HG02884 (cell line): ENCODE results near the gene ZNF513.
A peak's percentile ranks its signal among the peaks of the same experiment; 100 is the strongest.

ENCODE experiments used
- ATAC-seq: cut with Tn5 transposase; IDR thresholded peaks from one replicate; pipeline ENCODE4 v1.9.1; 2021; ENCODE audit warnings: mild to moderate bottlenecking, moderate library complexity; ENCODE audit not compliant: unreplicated experiment

ZNF513 gene

DNA sequence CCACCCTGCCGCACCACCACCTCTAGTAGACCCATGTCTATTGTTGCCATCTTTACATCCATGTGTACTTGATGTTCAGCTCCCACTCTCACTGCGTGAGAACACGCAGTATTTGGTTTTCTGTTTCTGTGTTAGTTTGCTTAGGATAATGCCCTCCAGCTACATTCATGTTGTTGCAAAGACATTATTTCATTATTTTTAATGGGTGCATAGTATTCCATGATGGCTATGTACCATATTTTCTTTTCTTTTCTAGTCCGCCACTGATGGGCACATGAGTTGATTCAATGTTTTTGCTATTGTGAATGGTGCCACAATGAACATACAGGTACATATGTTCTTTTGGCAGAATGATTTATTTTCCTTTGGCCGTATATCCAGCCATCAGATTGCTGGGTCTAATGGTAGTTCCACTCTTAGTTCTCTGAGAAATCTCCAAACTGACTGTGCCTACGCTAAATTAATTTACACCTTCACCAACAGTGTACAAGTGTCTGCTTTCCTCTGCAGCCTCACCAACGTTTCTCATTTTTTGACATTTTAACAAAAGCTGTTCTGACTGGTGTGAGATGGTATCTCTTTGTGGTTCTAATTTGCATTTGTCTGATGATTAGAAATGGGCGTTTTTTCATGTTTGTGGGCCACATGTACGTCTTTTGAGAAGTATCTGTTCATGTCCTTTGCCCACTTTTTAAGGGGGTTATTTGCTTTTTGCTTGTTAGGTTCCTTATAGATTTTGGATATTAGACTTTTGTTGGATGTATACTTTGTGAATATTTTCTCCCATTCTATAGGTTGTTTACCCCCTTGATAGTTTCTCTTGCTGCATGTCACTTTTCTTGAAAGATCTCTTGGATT lies 10.5 kb upstream of the ZNF513 start:
- no peak for ATAC-seq

DNA sequence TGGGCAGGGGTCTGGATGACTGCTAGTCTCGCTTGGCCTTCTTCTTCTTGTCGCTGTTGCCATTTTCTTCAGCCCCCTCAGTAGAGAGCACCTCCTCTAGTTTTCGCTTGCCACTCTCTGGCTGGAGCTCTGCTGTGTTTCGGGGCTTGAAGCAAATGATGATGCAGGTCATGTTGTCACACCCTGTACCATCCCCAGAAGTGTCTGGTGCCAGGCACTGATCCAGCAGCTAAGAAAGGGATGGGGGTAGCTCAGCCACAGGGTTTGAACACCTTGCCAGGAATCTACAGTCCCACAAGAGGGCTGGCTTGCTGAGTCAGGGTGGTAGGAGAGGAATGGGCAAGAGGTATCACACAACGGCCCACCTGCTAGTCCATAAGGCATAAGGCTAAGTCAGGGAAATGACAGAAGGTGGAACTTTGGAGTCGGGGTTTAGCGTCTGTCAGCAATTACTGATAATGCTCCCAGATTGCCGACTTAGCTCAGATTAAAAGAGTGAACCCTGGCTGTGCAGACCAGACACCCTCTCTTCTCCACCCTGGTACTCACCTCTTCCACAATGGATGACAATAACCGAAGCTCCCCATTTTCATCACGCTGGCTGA lies 1.1 kb upstream of the ZNF513 start:
- no peak for ATAC-seq

DNA sequence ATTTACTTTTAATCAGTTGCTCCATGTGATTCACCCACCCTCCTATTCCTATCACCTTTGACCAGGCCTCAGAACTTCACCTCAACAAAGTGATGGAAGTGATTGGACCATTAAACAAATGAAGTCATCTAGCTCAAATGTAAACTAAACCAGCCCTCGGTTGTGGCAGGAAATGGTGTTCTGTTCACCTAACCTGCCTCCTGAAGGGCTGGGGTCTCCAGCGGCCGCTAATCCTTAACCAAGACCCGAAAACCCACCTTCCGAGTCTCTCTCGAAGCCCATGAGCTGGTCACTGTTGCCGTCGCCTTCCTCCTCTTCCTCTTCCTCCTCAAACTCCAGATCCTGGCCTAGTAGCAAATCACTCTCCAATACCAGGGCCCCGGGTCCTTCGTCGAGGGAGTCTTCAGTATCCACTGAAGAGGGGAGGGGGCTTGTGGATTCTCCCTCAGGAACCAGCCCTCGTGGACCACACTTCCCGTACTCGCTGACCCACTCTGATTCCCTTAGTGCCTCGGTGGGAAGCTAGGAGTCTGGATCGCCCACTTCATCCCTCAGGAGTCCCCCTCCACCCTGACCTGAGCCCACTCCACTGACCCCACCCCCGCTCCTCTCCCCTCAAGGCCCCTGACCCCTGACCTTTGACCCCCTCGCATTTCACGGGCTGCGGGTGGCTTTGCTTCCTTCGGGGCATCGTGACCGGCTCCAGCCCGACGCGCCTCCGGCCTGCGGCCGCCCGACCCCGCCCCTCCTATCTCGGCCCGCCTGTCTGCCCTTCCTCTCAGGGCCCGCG lies 503 bp downstream of the ZNF513 start:
- peak; percentile 30 for ATAC-seq

DNA sequence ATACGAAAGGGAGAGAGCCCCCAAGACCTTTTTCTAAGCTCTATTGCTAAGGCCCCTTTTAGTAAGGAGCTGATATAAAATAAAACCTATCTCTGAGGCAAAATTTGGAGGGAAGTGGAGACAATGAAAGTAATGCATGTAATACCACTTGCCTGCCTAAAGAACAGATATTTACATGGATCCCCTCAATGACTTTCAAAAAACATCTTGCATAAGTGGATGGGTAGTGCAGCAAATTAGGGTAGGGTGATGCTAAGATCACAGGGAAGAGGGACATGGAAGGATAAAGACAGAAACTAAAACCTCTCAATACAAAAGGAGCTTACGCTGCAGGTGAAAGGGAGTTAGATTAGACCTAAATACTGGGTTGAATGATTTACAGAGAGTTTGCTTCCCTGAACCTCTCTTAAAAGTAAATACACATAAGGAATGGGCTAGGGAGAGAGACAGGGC lies 1.1 kb downstream of the ZNF513 start:
- no peak for ATAC-seq

DNA sequence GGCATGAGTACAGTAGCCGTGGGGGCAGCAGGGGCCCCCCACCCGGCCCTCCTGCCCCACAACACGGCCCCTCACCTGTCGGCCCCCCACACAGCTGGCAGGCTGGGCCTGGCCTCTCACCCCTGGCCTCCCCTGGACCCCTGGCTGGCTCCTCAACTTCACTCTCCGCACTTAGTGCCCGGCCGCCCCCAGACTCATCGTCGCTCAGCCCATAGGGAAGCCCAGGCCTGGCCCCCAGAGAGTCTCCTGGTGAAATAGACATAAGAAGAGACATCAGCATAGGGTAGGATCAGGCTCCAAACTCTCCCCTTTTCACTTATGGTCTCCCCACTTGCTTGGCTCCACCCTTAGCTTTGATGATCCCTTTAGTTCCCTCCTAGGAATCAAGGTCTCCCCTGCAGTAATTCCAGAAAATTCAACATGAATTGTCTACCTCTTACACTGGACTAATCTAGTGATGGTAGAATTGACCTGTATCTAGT lies 1.7 kb downstream of the ZNF513 start:
- no peak for ATAC-seq

DNA sequence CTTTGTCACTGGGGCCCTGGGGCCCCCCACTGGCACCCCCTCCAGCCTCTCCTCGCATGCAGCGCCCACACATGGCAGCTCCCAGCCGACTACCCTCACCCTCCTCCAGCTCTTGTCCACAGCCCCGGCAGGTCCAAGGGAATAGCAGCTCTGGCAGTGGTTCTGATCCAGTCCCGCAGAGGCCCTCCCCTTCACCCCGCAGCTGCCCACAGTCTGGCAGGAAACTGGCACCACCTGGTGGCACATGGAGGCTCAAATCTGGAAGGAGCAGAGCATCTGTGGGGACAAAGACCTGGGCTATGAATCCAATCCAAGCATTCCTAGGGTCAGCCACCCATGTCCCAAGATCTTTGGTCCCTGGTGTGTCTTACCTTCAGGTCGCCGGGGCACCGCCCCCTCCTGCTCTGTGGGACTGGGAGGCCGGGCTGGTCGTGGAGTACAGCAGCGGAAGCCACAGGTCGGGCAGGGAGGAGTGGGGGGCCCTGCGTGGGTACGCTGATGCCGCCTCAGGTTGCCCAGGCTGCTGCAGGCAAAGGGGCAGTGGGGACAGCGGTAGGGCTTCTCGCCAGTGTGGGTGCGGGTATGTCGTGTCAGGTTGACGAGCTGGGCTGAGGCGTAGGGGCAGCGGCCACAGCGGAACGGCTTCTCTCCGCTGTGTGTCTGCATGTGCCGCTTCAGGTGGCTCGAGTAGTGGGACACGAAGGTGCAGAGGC lies 2.3 kb downstream of the ZNF513 start:
- no peak for ATAC-seq

DNA sequence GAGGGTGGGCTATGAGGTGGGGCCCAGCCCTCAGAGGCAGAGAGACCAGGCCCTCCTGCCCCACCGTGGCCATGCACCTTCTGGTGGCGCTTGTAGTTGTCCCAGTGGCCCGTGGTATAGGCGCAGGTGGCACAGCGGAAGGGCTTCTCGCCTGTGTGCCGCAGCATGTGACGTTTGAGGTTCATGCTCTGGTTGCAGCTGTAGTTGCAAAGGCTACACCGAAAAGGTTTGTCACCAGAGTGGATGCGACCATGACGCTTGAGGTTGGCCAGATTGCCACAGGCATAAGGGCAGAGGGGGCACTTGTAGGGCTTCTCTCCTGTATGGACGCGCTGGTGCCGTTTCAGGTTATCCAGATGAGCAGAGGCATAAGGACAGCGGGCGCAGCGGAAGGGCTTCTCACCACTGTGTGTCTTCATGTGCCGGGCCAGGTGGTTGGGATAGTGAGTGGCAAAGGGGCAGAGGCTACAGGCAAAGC lies 2.9 kb downstream of the ZNF513 start:
- ATAC-seq, result no peak

DNA sequence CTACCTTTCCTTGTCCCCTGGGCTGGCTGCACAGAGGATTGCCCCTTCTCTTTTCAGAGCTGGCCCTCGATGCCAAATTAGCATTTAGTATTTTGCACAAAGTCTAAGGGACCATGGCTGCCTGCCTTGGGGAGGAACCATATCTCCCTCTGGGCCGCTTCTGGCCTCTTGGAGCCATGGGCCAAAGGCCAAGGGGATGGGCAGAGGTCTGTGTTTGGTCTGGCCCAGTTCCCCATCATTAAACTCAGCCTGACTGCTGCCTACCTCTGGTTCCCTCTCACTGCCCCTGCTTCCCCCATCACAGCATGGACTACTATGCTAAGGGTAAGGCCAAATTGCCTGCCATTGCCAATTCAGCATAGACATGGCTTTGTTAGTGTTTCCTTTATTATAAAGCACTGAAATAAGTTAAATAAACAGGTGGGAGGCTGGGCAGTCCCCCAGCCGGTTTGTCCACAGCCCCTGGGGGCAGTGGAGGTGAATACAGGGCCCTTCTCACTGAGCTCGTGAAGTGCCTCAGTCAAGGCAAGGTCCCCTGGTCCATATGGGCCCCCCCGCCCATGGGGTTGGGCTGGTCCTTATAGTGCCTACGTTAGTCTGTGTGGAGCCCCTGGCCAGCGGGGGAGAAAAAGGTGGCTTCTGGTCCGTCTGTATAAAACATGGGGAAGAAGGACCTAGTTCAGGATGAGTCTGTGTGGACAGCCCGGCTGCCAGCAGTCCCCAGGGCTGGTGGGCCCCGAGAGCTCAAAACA lies 3.5 kb downstream of the ZNF513 start:
- ATAC-seq, result no peak

DNA sequence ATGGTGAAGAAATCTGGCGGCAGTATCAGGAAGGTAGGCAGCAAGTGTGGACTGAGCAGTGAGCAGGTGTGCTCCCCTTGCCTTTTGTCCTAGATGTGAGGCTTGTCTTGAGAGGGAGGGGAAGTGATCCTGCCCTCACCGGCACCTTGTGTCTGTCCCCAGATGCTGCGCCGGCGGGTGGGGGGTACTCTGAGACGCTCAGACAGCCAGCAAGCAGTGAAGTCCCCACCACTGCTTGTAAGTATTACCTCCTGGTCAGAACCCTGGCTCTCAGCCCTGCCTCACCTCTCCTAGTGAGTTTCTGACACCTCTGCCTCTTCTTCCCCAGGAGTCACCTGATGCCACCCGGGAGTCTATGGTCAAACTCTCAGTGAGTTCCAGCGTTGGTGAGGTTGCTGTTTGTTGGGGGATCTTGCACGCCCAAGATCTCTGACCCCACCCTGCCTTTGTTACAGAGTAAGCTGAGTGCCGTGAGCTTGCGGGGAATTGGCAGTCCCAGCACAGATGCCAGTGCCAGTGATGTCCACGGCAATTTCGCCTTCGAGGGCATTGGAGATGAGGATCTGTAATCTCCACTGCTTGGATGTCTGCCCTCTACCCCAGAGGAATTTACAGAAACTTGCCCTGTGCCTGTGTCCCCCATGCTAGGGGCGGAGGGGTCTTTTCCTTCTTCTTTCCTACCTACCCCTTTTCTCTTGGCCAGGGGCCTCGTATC lies 4.2 kb downstream of the ZNF513 start:
- ATAC-seq, result no peak

DNA sequence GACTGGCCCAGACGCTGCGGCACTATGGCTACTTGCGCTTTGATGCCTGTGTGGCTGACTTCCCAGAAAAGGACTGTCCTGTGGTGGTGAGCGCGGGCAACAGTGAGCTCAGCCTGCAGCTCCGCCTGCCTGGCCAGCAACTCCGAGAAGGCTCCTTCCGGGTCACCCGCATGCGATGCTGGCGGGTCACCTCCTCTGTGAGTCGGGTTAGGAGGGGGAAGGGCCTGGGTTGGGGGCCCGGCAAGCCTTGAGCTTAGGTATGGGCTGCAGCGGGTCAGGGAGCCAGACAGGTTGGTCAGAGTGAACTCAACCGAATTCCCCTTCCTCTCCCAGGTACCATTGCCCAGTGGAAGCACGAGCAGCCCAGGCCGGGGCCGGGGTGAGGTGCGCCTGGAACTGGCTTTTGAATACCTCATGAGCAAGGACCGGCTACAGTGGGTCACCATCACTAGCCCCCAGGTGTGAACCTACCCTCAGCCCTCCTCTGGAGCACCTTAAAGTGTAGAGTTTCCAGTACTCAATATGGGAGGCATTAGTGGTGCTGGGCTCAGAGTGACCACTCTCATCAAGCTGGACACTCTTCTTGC lies 4.9 kb downstream of the ZNF513 start:
- ATAC-seq, result no peak

DNA sequence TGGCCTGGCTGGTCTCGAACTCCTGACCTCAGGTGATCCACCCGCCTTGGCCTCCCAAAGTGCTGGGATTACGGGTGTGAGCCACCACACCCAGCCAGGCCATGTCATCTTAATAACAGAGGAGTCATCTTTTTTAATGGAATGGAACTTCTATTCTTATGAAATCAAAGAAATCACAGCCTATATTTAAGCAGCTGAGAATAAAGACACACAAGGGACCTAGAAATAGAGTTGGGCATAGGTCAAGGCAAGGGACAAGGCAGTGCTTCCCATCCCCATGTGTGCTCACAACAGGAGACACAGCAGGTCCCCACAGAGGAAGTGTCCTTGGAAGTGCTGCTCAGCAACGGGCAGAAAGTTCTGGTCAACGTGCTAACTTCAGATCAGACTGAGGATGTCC lies 7.0 kb downstream of the ZNF513 start:
- no peak for ATAC-seq

DNA sequence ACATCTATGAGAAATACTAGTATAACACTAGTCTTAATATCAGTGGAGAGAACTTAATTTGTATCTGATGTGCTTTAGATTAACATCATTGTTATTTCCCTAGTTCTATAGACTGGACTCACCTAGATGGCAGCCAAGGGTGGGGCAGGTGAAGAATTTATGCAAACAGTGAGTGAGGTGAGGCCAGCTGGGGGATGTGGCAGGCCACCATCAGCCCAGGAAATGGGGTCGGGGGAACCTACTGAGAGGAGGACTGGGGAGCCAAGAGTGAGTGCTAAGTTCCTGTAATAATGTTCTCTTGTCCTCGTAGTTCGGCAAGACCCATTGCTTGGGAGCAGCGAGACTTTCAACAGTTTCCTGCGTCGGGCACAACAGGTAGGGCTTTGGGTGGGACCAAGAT lies 7.6 kb downstream of the ZNF513 start:
- no peak for ATAC-seq

DNA sequence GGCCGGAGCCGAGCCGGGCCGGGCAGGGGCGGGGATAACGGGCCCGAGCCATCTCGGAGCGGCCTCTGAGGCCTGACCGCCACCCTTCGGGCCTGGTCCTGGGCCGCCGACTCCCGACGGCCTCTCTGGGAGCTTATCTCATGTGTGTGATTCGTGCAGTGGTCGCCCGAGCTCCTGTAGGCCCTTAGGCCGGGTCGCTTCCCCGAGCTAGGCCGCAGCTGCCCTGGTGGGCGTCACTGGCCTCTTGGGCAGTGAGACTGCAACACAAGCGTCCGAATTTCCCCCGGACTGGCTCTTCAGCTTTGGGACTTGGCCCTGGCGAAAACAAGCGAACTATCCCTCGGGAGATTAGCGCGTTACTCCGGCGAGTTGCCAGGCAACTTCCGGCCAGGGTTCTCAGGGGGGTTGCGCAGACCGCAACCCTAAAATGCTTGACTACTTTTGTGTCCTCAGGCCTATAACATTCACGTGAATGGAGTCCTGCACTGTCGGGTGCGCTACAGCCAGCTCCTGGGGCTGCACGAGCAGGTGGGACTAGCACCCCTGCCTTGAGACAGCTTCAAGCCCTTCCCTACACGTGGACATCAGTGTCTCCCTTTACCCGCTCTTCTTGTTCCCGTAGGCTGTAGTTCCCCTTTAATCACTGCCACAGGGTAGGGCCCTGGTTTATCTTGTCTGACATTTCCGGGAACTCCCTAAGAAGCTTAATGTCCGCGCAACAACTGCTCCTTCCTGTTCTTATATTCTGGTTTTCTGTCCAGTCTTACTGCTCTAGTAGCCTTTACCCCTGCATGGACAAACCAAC lies 9.5 kb downstream of the ZNF513 start:
- no peak for ATAC-seq

DNA sequence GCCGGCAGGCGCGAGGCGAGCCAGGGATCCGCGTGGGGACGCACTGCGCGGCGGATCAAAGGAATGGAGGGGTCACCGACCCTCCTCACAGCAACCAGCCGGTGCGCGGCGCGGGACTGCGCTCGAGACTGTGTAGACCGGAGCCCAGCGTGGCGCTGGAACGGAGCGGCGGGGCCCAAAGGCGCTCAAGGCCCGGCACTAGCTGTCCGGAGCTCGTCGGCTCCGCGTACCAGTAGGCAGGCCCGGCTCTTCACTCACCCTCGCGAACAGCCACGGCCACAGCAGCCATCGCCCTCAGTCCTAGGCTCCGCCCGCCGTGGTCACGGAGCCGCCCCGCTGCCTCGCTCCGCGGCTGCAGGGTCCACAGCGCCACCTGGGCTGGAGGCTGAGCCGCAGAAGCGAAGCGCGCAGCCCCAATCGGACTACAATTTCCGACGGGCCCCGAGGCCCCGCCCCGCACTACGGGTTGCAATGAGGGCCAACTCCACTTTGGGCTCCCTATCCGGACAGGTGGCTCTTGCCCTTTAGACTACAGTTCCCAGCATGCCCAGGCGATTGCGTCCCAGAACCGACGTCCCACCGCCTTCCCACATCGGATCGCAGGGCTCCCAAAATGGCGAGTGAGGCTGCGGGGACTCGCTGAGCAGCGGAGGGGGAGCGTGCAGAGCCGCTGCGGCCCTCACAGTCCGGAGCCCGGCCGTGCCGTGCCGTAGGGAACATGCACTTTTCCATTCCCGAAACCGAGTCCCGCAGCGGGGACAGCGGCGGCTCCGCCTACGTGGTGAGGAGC lies 10.3 kb downstream of the ZNF513 start, which contains the start of the genes EIF2B4 and SNX17:
Gene EIF2B4 (minus strand): TSS at position 313 of the 790 bp plus-strand sequence. CDS start 24 bp downstream, at position 289.
Gene SNX17 (plus strand): TSS at position 591 of the 790 bp plus-strand sequence. CDS start 128 bp downstream, at position 719.
- ATAC-seq, result peak; percentile 88

DNA sequence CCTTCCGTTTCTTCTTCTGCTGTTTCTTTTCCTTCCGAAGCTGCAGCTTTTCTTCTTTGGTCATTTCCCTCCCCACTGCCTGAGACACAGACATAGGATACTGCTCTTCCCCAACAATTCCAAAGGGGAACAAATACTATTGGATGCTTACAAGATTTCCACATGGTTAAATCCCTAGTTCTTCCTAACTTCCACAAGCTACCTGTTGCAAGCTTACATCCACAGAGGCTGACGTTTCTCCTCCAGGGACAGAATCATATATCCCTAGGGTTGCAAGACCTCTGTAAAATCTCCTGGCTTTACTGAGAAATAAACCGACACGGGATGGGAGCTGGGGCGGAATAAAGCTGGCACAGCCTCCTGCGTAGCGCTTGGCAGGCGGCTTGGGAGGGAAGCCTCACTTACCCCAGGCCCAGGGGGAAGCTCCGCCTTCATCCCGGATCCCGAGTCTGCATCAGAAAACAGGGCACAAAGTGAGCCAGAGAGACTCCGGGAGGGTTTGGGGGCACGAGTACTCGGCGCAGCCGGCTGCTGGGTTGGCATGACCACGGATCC lies 11.0 kb downstream of the ZNF513 start:
- ATAC-seq, result no peak

DNA sequence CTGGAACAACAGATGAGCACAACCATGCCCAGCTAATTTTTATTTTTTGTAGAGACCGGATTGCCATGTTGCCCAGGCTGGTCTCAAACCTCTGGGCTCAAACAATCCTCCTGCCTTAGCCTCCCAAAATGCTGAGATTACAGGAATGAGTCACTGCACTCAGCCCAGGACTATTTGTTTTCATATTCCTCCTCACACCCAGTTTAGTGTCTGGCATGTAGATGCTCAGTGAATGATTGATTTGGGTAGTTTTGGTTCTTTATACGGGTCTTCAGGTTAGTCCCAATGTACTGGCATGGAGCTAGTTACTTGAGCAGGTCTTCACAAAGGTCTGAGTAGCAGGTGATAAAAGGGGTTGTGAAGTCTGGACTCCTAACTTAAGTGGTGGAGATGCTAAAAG lies 16.6 kb downstream of the ZNF513 start:
- ATAC-seq, result no peak
